HEK293 (cell line): ENCODE results near the gene TBCC.

Source experiments
- CTCF ChIA-PET: fragments of 350-600 bp; formaldehyde crosslinking; extraction: SDS; loops from one replicate; lab custom pipeline; 2021; ENCODE audit warnings: antibody characterized with exemption; lab: Yijun Ruan, JAX
- POLR2A ChIA-PET: fragments of 300-600 bp; formaldehyde crosslinking; extraction: SDS; loops from one replicate; lab custom pipeline; 2020; ENCODE audit warnings: antibody characterized with exemption, inconsistent platforms; lab: Yijun Ruan, JAX
- H3K27ac ChIP-seq: fragments of 200-500 bp; sonication (Bioruptor generic); 2 replicates; pipeline ENCODE4 v1.5.1; 2014; ENCODE audit warnings: low read depth, low read length, control low read depth, inconsistent platforms; ENCODE audit errors: extremely low read depth
- H3K36me3 ChIP-seq, 2 experiments: fragments of 200-500 bp in 1 of 2; sonication (Bioruptor generic) in 1 of 2; 1 replicate in 1 of 2; 2 replicates in 1 of 2; pipeline ENCODE4 v1.5.1; 2014 to 2017; ENCODE audit warnings: inconsistent platforms in 2 of 2, low read length in 2 of 2; ENCODE audit not compliant: control insufficient read depth in 2 of 2, insufficient read depth in 1 of 2
- H3K4me1 ChIP-seq: fragments of 200-500 bp; sonication (Bioruptor generic); 2 replicates; pipeline ENCODE4 v1.5.1; 2014; ENCODE audit warnings: mild to moderate bottlenecking, low read length, inconsistent platforms; ENCODE audit not compliant: control insufficient read depth, insufficient read depth
- H3K4me3 ChIP-seq: 2 replicates; pipeline ENCODE4 v1.5.1; 2011; ENCODE audit warnings: low read depth, mild to moderate bottlenecking, control low read depth, low read length, moderate library complexity
- H3K9me3 ChIP-seq: fragments of 200-500 bp; sonication (Bioruptor generic); 2 replicates; pipeline ENCODE4 v1.5.1; 2014; ENCODE audit warnings: low read depth, low read length, inconsistent platforms; ENCODE audit not compliant: control insufficient read depth, insufficient read depth
- GLIS1 ChIP-seq: fragments of 450-650 bp; formaldehyde crosslinking; IDR thresholded peaks from 2 replicates; pipeline ENCODE4 v1.5.1; 2016; ENCODE audit warnings: missing biosample characterization, missing genetic modification characterization
- INSM2 ChIP-seq: fragments of 450-650 bp; formaldehyde crosslinking; IDR thresholded peaks from 2 replicates; pipeline ENCODE4 v1.5.1; 2016; ENCODE audit warnings: missing biosample characterization, missing genetic modification characterization
- PRDM6 ChIP-seq: fragments of 450-650 bp; formaldehyde crosslinking; IDR thresholded peaks from 2 replicates; pipeline ENCODE4 v1.5.1; 2017; ENCODE audit warnings: missing biosample characterization, missing genetic modification characterization
- TSHZ1 ChIP-seq: fragments of 450-650 bp; formaldehyde crosslinking; IDR thresholded peaks from 2 replicates; pipeline ENCODE4 v1.5.1; 2016; ENCODE audit warnings: missing biosample characterization, missing genetic modification characterization, borderline replicate concordance
- ZFHX2 ChIP-seq: fragments of 450-650 bp; formaldehyde crosslinking; conservative IDR thresholded peaks from 2 replicates; pipeline ENCODE4 v1.5.1; 2016; ENCODE audit warnings: missing biosample characterization, missing genetic modification characterization
- ZFP37 ChIP-seq: fragments of 450-650 bp; formaldehyde crosslinking; IDR thresholded peaks from 2 replicates; pipeline ENCODE4 v1.5.1; 2016; ENCODE audit warnings: missing biosample characterization, missing genetic modification characterization
- ZFP69B ChIP-seq: fragments of 450-650 bp; formaldehyde crosslinking; IDR thresholded peaks from 2 replicates; pipeline ENCODE4 v1.5.1; 2016; ENCODE audit warnings: missing biosample characterization, missing genetic modification characterization
- ZNF169 ChIP-seq: fragments of 450-650 bp; formaldehyde crosslinking; IDR thresholded peaks from 2 replicates; pipeline ENCODE4 v1.5.1; 2016; ENCODE audit warnings: missing biosample characterization, missing genetic modification characterization
- ZNF24 ChIP-seq: fragments of 450-650 bp; formaldehyde crosslinking; IDR thresholded peaks from 2 replicates; pipeline ENCODE4 v1.5.1; 2016; ENCODE audit warnings: missing biosample characterization, missing genetic modification characterization
- ZNF335 ChIP-seq: fragments of 450-650 bp; formaldehyde crosslinking; conservative IDR thresholded peaks from 2 replicates; pipeline ENCODE4 v1.5.1; 2016; ENCODE audit warnings: missing biosample characterization, missing genetic modification characterization
- ZNF354C ChIP-seq: fragments of 450-650 bp; formaldehyde crosslinking; IDR thresholded peaks from 2 replicates; pipeline ENCODE4 v1.5.1; 2016; ENCODE audit warnings: missing biosample characterization, missing genetic modification characterization, low read depth, borderline replicate concordance
- ZNF518A ChIP-seq: fragments of 450-650 bp; formaldehyde crosslinking; conservative IDR thresholded peaks from 2 replicates; pipeline ENCODE4 v1.5.1; 2016; ENCODE audit warnings: low read depth, missing biosample characterization, missing genetic modification characterization
- ZNF529 ChIP-seq: fragments of 450-650 bp; formaldehyde crosslinking; IDR thresholded peaks from 2 replicates; pipeline ENCODE4 v1.5.1; 2017; ENCODE audit warnings: missing genetic modification characterization, missing biosample characterization; ENCODE audit not compliant: insufficient replicate concordance
- ZNF549 ChIP-seq: fragments of 450-650 bp; IDR thresholded peaks from 2 replicates; pipeline ENCODE4 v1.5.1; 2018; ENCODE audit warnings: missing biosample characterization, missing genetic modification characterization, mild to moderate bottlenecking, inconsistent platforms, moderate library complexity
- ZNF555 ChIP-seq: fragments of 450-650 bp; formaldehyde crosslinking; conservative IDR thresholded peaks from 2 replicates; pipeline ENCODE4 v1.5.1; 2017; ENCODE audit warnings: missing biosample characterization, mild to moderate bottlenecking, missing genetic modification characterization, inconsistent platforms
- ZNF664 ChIP-seq: fragments of 450-650 bp; formaldehyde crosslinking; IDR thresholded peaks from 2 replicates; pipeline ENCODE4 v1.5.1; 2016; ENCODE audit warnings: missing biosample characterization, missing genetic modification characterization
- ZNF776 ChIP-seq: fragments of 450-650 bp; formaldehyde crosslinking; IDR thresholded peaks from 2 replicates; pipeline ENCODE4 v1.5.0; 2017; ENCODE audit warnings: missing biosample characterization, missing genetic modification characterization, borderline replicate concordance

Gene TBCC

GRCh38 chr6:42724825-42725224, 21.1 kb downstream of the TBCC start:
- Histone ChIP-seq H3K4me3 (no peak overlapping the region), H3K36me3 (no peaks in the 10 kb centered on the region), H3K9me3 (no peaks in the 10 kb centered on the region), H3K27ac (no peak overlapping the region), H3K4me1 (peaks cover 5% of the 10 kb centered on the region)
- TF ChIP-seq ZNF529 (tag by site-specific recombination) (no peak), ZNF555 (tag by site-specific recombination) (no peak), ZNF335 (tag by site-specific recombination) (0 out of 2 replicates have a peak, but pooled peaks have one; percentile 28)
- ChIA-PET CTCF (interaction anchor here (1.0 to 6.9 kb wide), 8 partner anchors 10 to 200 kb away, joined by 3 to 127 read pairs (median 14); partner anchors contain the start of gene RPL7L1), POLR2A (interaction anchor here (0.9 kb wide), 1 partner anchor 57 kb away, joined by 4 read pairs; the partner anchor contains the start of gene BICRAL)

GRCh38 chr6:42722497-42722896, 23.4 kb downstream of the TBCC start, which contains the start of gene PRPH2:
TSS of gene PRPH2 (minus strand) at chr6:42722597. CDS start at chr6:42722334, 263 bp downstream.
- TF ChIP-seq ZFP69B (tag by site-specific recombination) (no peak), ZNF354C (tag by site-specific recombination) (no peak), PRDM6 (tag by site-specific recombination) (no peak), INSM2 (no peak), ZNF518A (tag by site-specific recombination) (no peak), ZNF776 (tag by site-specific recombination) (no peak), ZNF169 (tag by site-specific recombination) (no peak)
- no peak within 1 kb of the TSS for H3K4me3 ChIP-seq
- H3K36me3 ChIP-seq, result no peaks in the 10 kb centered on the region
- H3K27ac ChIP-seq, result no peak within 1 kb of the TSS
- no peaks in the 10 kb centered on the region for H3K9me3 ChIP-seq
- ChIA-PET POLR2A (interaction anchor here (0.5 kb wide), 1 partner anchor 30 kb away, joined by 6 read pairs; no protein-coding TSS in a partner anchor), CTCF (no interaction called here)
- H3K4me1 ChIP-seq, result peaks cover 5% of the 10 kb centered on the region

- H3K9me3 ChIP-seq, result no peaks in the 10 kb centered on the region
- CTCF ChIA-PET, result interaction anchor here (0.6 kb wide), 1 partner anchor 156 kb away, joined by 4 read pairs; no protein-coding TSS in a partner anchor
- H3K27ac ChIP-seq, result no peak overlapping the region
- H3K4me3 ChIP-seq, result no peak overlapping the region
- POLR2A ChIA-PET, result interaction anchor here (1.2 to 2.5 kb wide), 2 partner anchors 26 to 169 kb away, joined by 5 to 7 read pairs; partner anchors contain the start of gene TBCC
- no peaks in the 10 kb centered on the region for H3K4me1 ChIP-seq
- no peaks in the 10 kb centered on the region for H3K36me3 ChIP-seq
- TF ChIP-seq ZNF664 (tag by site-specific recombination), result peak; percentile 48; the same call in 1 of the 2 replicates
- TF ChIP-seq ZNF24 (tag by site-specific recombination), result 0 out of 2 replicates have a peak, but pooled peaks have one; percentile 34
- TF ChIP-seq GLIS1, result 0 out of 2 replicates have a peak, but pooled peaks have one; percentile 8
- no peak for TF ChIP-seq ZNF529 (tag by site-specific recombination)
- peak; percentile 24; the same call in 1 of the 2 replicates for TF ChIP-seq ZFHX2 (tag by site-specific recombination)
- peak; percentile 16; the same call in 1 of the 2 replicates for TF ChIP-seq TSHZ1 (tag by site-specific recombination)
- TF ChIP-seq ZFP37 (tag by site-specific recombination), result peak; percentile 82; the same call in 1 of the 2 replicates
- peak; percentile 57; the same call in 1 of the 2 replicates for TF ChIP-seq ZNF549
Measured at GRCh38 chr6:42720739-42721138, 25.2 kb downstream of the TBCC start.
